GM15510 (cell line): ENCODE results near the gene MAGIX.

Experiments
- POLR2A ChIP-seq: IDR thresholded peaks from 3 replicates; pipeline ENCODE4 v1.6.1; 2011; ENCODE audit warnings: borderline replicate concordance; ENCODE audit not compliant: insufficient read length; ENCODE audit errors: extremely low read depth

Gene MAGIX

DNA sequence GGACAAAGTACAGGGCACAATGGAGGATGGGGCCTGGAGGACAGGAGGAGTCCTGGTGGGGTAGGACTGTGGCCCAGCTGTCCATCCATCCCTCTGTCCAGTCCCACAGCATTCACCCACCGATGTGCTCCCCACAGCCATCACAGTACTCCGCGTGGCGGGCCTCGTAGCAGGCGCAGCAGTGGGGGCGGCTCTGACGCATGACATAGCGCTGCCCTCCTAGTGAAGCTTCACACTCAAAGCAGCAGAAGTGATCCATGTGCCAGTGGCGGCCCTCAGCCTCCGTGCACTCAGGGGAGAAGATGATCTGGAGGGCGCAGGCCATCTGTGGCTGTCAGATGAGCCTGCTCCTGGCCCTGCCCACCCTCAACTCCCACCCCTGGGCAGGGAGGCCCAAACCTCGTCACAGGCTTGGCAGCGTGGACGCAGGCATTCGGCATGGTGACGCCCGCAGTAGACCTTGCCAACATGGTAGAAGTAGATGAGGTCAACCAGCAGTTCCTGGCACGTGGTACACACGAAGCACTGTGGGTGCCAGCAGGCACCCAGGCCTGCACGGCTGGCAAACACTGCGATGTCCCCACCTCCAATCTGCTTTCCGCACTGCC is 15.4 kb downstream of the MAGIX start:
- TF ChIP-seq POLR2A = no peak

DNA sequence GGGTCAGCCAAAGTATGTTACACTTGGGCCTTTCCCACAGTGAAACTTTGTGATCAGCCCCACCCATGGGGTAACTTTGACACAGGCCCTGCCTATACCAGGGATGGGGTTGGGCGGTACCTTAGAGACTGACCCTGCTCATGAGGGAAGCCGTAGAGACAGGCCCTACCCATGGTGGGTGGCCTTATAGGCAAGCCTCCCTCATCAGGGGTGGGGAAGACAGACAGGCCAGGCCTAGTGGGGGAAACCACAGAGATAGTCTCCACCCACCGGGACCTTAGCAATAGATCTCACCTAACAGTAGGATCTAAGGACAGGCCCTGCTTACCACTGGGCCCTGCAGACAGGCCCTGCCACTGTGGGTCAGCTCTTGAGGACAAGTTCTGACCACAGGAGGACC is 16.0 kb downstream of the MAGIX start:
- no peak for TF ChIP-seq POLR2A

DNA sequence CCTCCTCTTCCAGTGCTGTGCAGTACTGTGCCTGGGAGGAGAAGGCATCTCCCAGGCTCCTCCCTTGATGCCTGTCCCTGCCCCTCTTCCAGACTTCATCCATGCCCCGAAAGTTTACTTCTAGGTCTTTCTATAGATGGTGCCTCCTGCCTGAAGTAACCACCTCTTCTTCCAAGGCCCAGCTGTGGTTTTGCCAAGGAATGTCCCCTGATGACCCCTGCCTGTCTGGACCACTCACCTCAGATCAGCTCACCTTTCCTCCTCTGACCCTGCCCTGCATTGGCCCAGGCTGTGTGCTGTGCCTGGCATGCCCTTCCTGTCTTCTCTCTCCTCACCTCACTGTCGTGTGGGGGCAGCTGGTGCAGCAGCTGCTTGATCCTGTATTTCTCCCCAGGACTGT is 16.8 kb downstream of the MAGIX start:
- TF ChIP-seq POLR2A = no peak

DNA sequence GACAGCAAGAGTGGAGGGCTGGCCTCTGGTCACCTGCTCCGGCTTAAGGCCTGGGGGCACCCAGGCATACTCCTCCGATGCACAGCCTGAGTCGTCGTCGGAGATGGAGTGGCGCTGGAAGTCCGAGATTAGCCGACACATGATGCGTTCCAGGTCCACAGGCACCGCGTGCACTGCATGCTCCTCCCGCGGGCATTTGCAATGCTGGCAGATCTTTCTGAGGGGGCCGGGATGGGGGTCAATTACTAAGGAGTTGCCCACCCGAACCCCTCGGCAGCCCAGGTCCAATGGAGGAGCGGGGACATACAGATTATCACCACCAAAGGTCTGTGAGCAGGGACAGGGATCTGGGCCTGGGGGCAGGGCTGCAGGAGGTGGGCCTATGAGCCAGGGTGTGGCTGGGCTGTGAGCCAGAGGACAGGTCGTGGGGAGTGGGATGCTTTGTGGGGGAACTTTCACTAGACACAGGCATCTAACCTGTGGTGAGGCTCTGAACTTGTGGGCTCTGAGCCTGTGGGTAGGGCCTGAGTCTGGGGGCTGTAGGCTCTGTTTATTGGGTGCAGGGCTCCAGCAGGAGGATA is 21.2 kb downstream of the MAGIX start:
- no peak for TF ChIP-seq POLR2A

DNA sequence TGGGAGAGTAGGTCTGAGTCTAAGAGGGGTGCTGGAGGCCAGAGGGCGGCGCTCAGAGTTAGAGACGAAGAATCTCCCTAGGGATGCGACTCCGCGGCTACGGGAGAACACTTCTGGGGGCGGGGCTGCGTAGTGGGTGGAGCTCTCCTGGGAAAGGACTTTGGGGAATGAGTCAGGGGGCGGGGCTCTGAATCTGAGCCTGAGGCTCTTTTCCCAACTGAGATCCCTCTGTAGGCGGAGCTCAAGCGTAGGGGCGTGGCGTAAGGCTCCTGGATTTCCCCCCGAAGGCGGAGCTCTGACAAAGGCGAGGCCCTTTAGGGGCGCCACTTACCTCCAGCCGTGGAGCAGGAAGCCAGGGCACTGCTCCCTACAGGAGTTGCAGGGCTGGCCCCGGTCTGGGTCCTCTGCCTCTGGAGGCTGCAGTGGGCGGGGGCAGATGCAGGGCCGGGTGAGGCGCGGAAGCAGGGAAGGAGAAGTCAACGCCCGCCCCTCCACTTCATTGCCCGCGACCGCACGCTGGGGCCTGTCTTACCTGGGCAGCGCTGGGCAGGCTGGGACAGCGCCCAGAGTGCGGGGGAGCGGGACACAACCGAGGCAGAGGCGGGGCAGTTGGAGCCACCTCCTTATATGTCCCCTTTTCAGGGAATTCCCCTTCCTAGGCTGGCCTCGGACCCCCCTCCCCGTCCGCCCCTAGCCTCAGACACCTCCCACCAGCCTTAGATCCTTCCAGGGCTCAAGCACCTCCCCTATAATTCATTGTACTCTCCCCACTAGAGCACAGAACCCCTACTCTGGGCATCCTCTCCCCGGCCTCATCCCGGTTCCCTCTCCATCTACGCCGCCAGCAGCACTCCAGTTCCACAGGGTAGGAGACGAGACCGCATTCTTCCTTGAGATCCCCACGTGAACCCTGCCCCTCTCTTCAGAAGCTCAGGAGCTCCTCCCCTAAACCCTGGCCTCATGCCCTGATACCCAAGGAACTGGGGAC is 22.0 kb downstream of the MAGIX start:
- peak; percentile 25 for TF ChIP-seq POLR2A

DNA sequence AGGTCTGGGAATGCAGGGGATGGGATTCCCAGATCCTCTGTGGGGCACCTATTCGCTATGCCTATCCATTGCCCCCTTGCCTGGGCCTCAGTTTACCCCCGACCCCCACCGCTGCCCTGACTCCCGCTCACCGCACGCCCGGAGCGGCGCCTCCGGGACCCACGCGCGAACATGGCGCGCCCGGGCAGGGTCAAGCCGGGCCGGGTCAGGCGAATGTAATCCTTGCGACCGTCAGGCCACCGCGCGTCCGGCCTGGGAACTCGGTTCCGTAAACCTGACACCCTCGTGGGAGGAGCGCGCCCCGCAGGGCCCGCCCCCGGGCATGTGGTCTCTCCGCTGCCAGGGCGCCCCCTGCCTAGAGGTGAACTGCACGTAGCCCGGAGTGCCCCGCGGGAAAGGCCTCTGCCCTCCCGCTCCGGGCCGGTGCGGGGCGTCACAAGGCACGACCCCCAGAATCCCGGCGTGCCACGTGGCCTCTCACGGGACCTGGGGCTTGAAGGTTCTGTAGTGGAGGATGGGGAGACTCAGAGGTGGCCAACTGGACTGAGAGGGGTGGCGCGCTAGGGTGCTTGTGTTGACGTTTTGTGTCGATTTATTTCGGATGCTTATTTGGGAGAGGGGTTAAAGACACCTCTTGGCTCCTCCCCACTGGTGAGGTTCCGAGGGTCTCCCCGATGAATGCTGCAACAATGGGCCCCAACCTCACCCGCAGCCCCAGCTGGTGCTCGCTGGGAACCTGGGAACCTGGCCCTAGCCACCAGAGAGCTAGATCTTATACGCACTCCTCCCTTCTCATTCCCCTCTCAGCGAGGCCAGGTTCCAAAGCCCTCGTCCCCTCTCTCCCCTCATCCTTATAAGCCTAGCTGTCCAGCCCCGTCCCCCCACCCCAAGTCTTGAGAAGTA is 23.8 kb downstream of the MAGIX start, which contains the start of gene PRICKLE3:
TSS of gene PRICKLE3 (minus strand) at position 249 of the 903 bp plus-strand sequence. CDS start at position 173, 76 bp downstream.
- peak; percentile 78 for TF ChIP-seq POLR2A

DNA sequence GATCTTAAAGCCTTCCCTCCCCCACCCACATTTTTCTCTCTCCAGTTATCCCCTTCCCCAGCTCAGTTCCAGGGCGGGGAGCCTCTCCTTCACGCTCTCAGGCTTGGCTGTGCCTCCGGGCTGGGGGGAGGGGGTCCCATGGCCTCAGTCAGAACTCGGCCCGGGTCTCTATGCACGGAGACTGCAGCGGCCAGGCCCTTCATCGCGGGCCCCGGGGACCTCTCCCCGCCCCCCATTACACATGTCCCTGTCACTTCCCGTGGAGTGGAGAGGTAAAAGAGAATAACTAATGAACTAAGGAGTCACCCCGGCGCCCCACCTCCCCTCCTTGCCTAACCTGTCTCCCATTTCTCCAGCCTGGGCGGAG is 24.5 kb downstream of the MAGIX start:
- TF ChIP-seq POLR2A = no peak

DNA sequence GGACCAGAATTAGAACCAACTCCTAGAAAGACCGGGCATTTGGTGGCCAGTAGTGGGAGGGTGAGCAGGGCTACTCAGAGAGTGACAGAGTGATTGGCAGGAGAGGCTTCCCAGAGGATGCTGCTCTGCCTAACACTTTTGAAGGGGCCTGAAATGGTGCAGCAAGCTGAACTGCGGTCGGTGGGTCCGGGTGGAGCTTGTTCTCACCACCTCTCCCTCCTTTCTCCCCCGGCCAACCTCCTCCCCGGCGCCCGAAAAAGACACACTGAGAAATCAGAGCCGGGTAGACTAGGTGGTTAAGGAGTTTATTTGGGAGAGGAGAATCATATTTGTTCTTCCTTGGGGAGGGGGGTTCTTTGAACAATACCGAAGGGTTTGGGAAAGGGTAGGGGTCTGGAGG is 25.0 kb downstream of the MAGIX start:
- no peak for TF ChIP-seq POLR2A

DNA sequence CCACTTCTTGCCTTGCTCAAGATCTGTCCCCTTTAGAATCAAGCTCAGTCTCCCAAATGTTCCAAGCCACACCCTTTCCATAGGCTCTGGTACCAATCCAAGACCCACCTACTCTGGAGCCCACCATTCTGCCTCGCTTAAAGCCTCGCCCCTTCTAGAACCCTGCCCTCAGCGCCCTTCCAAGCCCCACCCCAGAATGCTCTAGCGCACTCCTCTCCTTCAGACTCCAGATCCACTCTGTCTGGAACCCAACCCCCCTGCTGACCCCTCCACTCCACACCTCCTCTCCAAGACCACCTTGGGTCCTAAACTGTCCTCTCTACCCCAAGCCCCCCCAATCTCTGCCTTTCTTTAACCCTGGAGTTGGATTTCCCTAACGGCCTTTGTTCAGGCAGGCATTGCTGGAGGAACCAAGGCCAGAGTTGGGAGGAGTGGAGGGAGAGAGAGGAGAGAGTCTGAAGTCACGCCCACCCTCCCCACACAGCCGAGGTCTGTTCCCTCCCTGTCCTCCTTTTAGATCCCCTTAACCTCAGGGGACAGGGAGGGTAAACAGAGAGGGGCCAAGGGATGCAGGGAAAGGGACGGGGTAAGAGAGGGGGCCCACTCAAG is 26.0 kb downstream of the MAGIX start:
- no peak for TF ChIP-seq POLR2A

DNA sequence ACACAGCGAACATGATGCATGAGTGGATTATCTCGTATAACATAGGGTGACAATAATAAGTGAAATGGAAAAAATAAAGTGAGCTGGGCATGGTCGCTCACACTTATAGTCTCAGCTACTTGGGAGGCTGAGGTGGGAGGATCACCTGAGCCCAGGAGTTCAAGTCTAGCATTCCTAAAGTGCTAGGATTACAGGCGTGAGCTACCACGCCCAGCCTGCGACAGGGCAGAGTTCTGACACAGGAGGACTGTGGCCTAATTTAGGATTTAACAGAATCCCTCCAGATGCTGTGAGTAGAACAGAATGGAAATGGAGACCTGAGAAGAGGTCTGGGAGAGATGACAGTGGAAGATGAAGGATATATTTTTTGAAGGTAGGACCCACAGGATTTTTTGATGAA is 27.0 kb downstream of the MAGIX start:
- no peak for TF ChIP-seq POLR2A

DNA sequence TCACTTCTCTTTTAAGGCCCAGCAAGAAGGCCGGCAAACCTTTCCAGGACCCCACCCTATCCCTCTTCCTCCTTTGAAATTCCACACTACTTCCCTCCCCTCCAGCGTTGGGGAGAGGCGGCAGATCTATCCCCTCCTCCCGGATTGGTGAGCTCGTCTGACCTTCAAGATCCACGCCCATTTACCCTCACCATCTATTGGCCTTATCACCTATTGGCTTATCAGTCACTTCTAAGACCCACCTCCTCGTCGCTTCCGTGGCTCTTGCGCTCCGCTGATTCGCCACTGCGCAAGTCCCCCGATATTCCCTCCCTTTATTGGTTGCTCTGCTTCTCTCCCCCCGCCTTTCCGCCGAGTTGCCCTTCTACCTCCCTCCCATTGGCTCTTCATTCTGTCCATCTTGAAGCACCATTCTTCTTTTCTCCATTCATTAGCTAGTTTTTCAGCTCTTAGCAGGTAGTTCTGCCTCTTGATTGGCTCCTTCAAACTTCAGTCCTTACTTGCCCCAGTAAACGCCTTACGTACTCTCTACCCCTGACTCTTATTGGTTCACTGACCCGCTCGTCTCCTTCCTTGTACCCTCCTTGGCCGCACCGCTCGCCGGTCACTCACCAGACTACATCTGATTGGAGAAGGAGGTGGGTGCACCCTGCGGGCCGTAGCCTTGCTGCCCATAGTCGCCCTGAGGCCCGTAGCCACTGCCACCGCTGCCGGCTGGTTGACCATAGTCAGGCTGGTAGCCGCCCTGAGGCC is 28.4 kb downstream of the MAGIX start:
- peak; percentile 84 for TF ChIP-seq POLR2A

DNA sequence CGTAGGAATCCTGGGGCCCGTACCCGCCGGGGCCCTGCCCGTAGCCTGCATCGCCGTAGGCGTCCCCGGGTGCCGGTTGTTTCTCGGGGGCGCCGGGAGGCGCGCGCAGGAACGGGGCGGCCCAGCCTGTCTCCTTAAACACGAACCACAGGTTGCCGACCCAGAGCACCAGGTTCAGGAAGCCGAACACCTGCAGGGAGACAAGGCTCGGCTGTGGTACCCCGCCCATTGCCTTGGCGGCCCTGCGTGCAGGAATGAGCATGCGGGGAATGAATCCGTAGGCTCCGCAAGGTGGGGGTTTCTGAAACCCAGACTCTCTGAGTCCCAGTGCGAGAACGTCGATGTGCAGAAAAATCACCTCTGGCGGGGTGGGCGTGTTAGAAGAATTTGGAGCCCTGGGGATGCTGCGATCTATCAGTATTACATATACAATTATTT is 29.0 kb downstream of the MAGIX start:
- no peak for TF ChIP-seq POLR2A

DNA sequence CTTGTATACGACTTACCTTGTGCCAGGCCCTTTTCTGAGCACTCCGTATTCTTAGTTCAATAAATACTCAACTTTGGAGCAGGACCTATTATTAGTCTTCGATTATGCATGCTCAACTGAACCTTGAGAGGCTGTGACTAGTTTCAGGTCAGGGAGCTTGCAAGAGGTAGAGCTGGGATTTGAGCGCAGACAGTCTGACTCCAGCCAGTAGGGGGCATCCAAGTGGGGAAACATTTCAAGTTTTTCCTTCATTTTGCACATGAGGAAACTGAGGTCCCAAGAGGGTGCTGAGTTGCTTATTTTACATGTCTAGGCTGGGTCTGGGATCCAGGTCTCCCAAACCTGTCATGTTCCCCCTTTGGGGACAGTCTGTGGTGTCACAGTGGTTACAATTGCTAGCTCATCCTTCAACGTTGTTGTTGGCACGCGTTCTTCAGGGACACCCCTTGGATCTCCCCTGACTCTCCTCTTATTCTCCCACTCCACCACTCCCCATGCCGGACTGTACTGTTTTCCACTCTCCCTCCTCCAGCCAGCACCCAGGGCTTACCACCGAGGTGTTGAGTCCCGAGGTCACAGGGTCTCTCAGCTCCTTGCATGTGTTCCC is 30.3 kb downstream of the MAGIX start:
- TF ChIP-seq POLR2A = no peak

DNA sequence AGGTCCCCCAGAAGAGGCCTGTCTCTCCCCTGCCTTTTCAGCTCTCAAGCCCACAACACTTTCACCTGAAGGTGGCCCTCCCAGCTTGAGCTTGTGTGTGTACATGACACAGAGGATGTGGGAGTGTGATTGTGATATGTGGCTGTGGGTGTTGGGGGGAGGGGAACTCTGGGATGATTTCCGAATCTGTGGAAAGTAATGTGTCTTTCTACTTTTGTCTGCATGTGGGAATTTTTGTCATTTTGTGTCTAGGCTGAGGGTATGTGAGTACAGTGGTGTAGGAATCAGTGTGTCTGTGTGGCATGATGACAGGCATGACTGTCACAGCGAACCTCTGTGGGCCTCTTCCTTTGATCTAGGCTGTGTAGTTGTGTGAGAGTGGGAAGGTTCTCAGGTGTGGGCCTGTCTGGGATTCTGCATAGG is 31.0 kb downstream of the MAGIX start:
- TF ChIP-seq POLR2A = no peak
